ENCODE results near the gene SLC35E2B.
A peak's percentile ranks its signal among the peaks of the same experiment; 100 is the strongest.
"Not testable (repeated sequence)": the region's sequence is repeated elsewhere in the genome, so short reads cannot be mapped to it uniquely, and the experiment has no call there.

Gene SLC35E2B

GRCh38 chr1:1692714-1693647 lies at the start of gene SLC35E2B:
SLC35E2B (minus strand) TSS chr1:1692795; CDS start chr1:1676699, 16,096 bp downstream.
- not testable (repeated sequence) for H3K27me3 Mint-ChIP-seq (ENCODE audit: low read depth, poor library complexity); H3K9me3 Mint-ChIP-seq; H3K4me1 Mint-ChIP-seq
- H3K4me3 Mint-ChIP-seq = peak within 1 kb of the TSS; percentile 78
- H3K27ac Mint-ChIP-seq = peak within 1 kb of the TSS; percentile 100
- peak; percentile 94 for DNase-seq
- H3K36me3 Mint-ChIP-seq (ENCODE audit: low read depth) = peaks cover 15% of the 10 kb centered on the region

GRCh38 chr1:1741013-1741412 lies 48.4 kb upstream of the SLC35E2B start:
- not testable (repeated sequence) for H3K27ac Mint-ChIP-seq; H3K4me3 Mint-ChIP-seq; H3K9me3 Mint-ChIP-seq; DNase-seq; H3K4me1 Mint-ChIP-seq; H3K27me3 Mint-ChIP-seq (ENCODE audit: low read depth, poor library complexity)
- H3K36me3 Mint-ChIP-seq (ENCODE audit: low read depth) = peaks cover 20% of the 10 kb centered on the region

GRCh38 chr1:1738799-1739337 lies 46.3 kb upstream of the SLC35E2B start:
- H3K27ac Mint-ChIP-seq; H3K4me3 Mint-ChIP-seq; DNase-seq; H3K27me3 Mint-ChIP-seq (ENCODE audit: low read depth, poor library complexity); H3K9me3 Mint-ChIP-seq; H3K4me1 Mint-ChIP-seq: not testable (repeated sequence)
- H3K36me3 Mint-ChIP-seq (ENCODE audit: low read depth) = peaks cover 35% of the 10 kb centered on the region

GRCh38 chr1:1737675-1738590 lies 45.3 kb upstream of the SLC35E2B start:
- Mint-ChIP-seq H3K36me3 (ENCODE audit: low read depth) (peaks cover 33% of the 10 kb centered on the region), H3K27ac (peak overlapping the region; percentile 95)
- H3K27me3 Mint-ChIP-seq (ENCODE audit: low read depth, poor library complexity); H3K9me3 Mint-ChIP-seq; H3K4me3 Mint-ChIP-seq; DNase-seq; H3K4me1 Mint-ChIP-seq: not testable (repeated sequence)

- no peaks in the 10 kb centered on the region for H3K4me1 Mint-ChIP-seq
- no peak overlapping the region for H3K27ac Mint-ChIP-seq
- no peak for TF ChIP-seq CTCF (IDR thresholded peaks at IDR 0.05)
- H3K27me3 Mint-ChIP-seq (ENCODE audit: low read depth, poor library complexity) = no peaks in the 10 kb centered on the region
- no peaks in the 10 kb centered on the region for H3K9me3 Mint-ChIP-seq
- no peak overlapping the region for H3K4me3 Mint-ChIP-seq
- H3K36me3 Mint-ChIP-seq (ENCODE audit: low read depth) = peaks cover 32% of the 10 kb centered on the region
- no peak for DNase-seq
These were observed 39.8 kb upstream of the SLC35E2B start for GRCh38 chr1:1732381-1732780.

GRCh38 chr1:1730870-1731269 lies 38.3 kb upstream of the SLC35E2B start:
- no peak overlapping the region for H3K4me3 Mint-ChIP-seq
- no peak overlapping the region for H3K27ac Mint-ChIP-seq
- no peaks in the 10 kb centered on the region for H3K27me3 Mint-ChIP-seq (ENCODE audit: low read depth, poor library complexity)
- TF ChIP-seq CTCF (IDR thresholded peaks at IDR 0.05) = no peak
- peaks cover 39% of the 10 kb centered on the region for H3K36me3 Mint-ChIP-seq (ENCODE audit: low read depth)
- no peaks in the 10 kb centered on the region for H3K9me3 Mint-ChIP-seq
- no peaks in the 10 kb centered on the region for H3K4me1 Mint-ChIP-seq
- DNase-seq = no peak

- not testable (repeated sequence) for H3K27me3 Mint-ChIP-seq (ENCODE audit: low read depth, poor library complexity); H3K27ac Mint-ChIP-seq; DNase-seq; H3K4me3 Mint-ChIP-seq; H3K4me1 Mint-ChIP-seq; H3K9me3 Mint-ChIP-seq
- H3K36me3 Mint-ChIP-seq (ENCODE audit: low read depth) = peaks cover 33% of the 10 kb centered on the region
These were observed 37.6 kb upstream of the SLC35E2B start for GRCh38 chr1:1730230-1730629.

- H3K4me3 Mint-ChIP-seq; H3K4me1 Mint-ChIP-seq; H3K27ac Mint-ChIP-seq; H3K27me3 Mint-ChIP-seq (ENCODE audit: low read depth, poor library complexity); H3K9me3 Mint-ChIP-seq; DNase-seq: not testable (repeated sequence)
- H3K36me3 Mint-ChIP-seq (ENCODE audit: low read depth) = peaks cover 27% of the 10 kb centered on the region
These were observed 36.7 kb upstream of the SLC35E2B start for GRCh38 chr1:1729116-1729816.

- not testable (repeated sequence) for H3K9me3 Mint-ChIP-seq; DNase-seq; H3K27me3 Mint-ChIP-seq (ENCODE audit: low read depth, poor library complexity); H3K27ac Mint-ChIP-seq; H3K4me3 Mint-ChIP-seq; H3K4me1 Mint-ChIP-seq
- peaks cover 22% of the 10 kb centered on the region for H3K36me3 Mint-ChIP-seq (ENCODE audit: low read depth)
These were observed 35.9 kb upstream of the SLC35E2B start for GRCh38 chr1:1728308-1729005.

GRCh38 chr1:1727131-1727651 lies 34.6 kb upstream of the SLC35E2B start:
- not testable (repeated sequence) for H3K27me3 Mint-ChIP-seq (ENCODE audit: low read depth, poor library complexity); H3K9me3 Mint-ChIP-seq; H3K4me3 Mint-ChIP-seq

GRCh38 chr1:1726088-1726487 lies 33.5 kb upstream of the SLC35E2B start:
- H3K27me3 Mint-ChIP-seq (ENCODE audit: low read depth, poor library complexity); H3K4me1 Mint-ChIP-seq; DNase-seq; H3K9me3 Mint-ChIP-seq: not testable (repeated sequence)
- Mint-ChIP-seq H3K36me3 (ENCODE audit: low read depth) (peaks cover 16% of the 10 kb centered on the region), H3K4me3 (peak overlapping the region; percentile 49), H3K27ac (peak overlapping the region; percentile 79)

More at GRCh38 chr1:1727131-1727651, 34.6 kb upstream of the SLC35E2B start:
- H3K27ac Mint-ChIP-seq, DNase-seq, H3K4me1 Mint-ChIP-seq: not testable (repeated sequence)
- peaks cover 16% of the 10 kb centered on the region for H3K36me3 Mint-ChIP-seq (ENCODE audit: low read depth)

All from nephron progenitor cell (in vitro differentiated cells).